Activated naive CD4-positive, alpha-beta T cell treated with anti-CD3 and anti-CD28 coated beads, Interleukin-2, amount 50 U/mL, for 24 hours (primary cell): ENCODE data around the gene EFHD1.
A peak's percentile ranks its signal among the peaks of the same experiment; 100 is the strongest.
"Not testable (repeated sequence)": the region's sequence is repeated elsewhere in the genome, so short reads cannot be mapped to it uniquely, and the experiment has no call there.

ENCODE experiments used
- H3K27ac Mint-ChIP-seq: one replicate; pipeline ENCODE4 v1.8.0; 2021; ENCODE audit warnings: mild to moderate bottlenecking, mixed read lengths
- H3K27me3 Mint-ChIP-seq: one replicate; pipeline ENCODE4 v1.8.0; 2021; ENCODE audit warnings: mixed read lengths
- H3K36me3 Mint-ChIP-seq: one replicate; pipeline ENCODE4 v1.8.0; 2021; ENCODE audit warnings: mixed read lengths
- H3K4me1 Mint-ChIP-seq: one replicate; pipeline ENCODE4 v1.8.0; 2021; ENCODE audit warnings: mixed read lengths
- H3K4me3 Mint-ChIP-seq: one replicate; pipeline ENCODE4 v1.8.0; 2021; ENCODE audit warnings: mild to moderate bottlenecking, mixed read lengths
- H3K9me3 Mint-ChIP-seq: one replicate; pipeline ENCODE4 v1.8.0; 2021; ENCODE audit warnings: mixed read lengths

Gene EFHD1

DNA sequence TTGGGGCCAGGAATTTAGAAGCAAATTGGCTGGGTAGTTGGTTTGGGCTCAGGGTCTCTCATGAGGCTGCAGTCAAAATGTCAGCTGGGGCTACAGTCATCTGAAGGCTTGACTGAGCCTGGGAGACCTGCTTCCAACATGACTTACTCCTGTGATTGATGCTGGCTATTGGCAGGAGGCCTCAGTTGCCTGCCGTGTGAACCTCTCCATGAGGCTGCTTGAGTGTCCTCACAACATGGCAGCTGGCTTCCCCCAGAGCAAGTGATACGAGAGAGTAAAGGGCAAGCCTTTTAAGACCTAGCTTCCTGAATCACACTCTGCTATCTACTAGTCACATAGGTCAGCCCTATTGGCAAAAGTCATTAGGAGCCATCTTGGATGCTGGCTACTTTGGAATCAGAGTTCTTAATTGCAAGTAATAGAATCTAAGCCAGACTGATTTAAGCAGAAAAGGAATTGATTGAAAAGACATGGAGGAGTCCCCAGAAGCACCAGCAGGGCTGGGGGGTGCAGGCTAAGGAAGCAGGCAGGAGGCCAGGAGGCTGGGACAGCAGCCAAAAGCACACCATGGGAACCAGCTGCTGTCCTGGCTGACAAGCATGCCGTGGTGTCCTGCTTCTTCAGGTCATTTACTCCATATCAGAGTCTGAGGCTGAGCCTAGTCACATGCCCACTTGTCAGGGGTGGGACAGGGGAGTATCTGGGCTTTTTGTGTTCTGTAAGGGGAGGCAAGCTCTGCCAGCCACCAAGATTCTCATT, 55.9 kb downstream of the EFHD1 start:
- no peak overlapping the region for H3K4me3 Mint-ChIP-seq
- H3K27me3 Mint-ChIP-seq, result no peaks in the 10 kb centered on the region
- no peaks in the 10 kb centered on the region for H3K9me3 Mint-ChIP-seq
- no peaks in the 10 kb centered on the region for H3K4me1 Mint-ChIP-seq
- H3K27ac Mint-ChIP-seq, result no peak overlapping the region
- no peaks in the 10 kb centered on the region for H3K36me3 Mint-ChIP-seq

DNA sequence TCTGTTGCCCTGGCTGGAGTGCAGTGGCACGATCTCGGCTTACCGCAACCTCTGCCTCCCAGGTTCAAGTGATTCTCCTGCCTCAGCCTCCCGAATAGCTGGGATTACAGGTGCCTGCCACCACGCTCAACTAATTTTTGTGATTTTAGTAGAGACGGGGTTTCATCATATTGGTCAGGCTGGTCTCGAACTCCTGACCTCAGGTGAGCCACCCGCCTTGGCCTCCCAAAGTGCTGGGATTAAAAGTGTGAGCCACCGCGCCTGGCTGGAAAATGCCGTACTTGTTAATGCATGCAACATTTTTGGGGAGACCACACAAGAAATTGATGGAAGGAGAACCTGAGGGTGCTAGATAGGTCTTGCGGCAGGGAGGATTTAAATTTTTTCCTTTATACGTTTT, 57.7 kb downstream of the EFHD1 start:
- H3K9me3 Mint-ChIP-seq, H3K4me3 Mint-ChIP-seq, H3K4me1 Mint-ChIP-seq, H3K36me3 Mint-ChIP-seq, H3K27me3 Mint-ChIP-seq, H3K27ac Mint-ChIP-seq: not testable (repeated sequence)

DNA sequence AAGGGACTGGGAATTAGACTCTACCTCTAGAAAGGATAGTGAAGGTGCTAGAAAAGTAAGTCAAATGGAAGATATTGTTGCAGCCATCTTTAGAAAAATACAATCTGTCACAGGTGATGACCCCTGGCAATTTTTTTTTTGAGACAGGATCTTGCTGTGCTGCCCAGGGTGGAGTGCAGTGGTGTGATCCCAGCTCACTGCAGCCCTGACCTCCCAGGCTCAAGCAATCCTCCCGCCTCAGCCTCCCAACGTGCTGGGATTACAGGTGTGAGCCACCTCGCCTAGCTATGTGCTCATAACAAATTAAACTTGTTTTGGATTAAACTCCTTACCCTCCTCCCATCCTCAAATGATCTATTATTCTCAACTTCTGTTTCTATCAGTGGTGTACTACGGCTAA, 59.9 kb downstream of the EFHD1 start:
- H3K27ac Mint-ChIP-seq, result no peak overlapping the region
- no peaks in the 10 kb centered on the region for H3K9me3 Mint-ChIP-seq
- no peaks in the 10 kb centered on the region for H3K27me3 Mint-ChIP-seq
- H3K4me1 Mint-ChIP-seq, result peaks cover 6% of the 10 kb centered on the region
- H3K4me3 Mint-ChIP-seq, result no peak overlapping the region
- H3K36me3 Mint-ChIP-seq, result no peaks in the 10 kb centered on the region

GRCh38 chr2:232696609-232697058, 63.2 kb downstream of the EFHD1 start:
- H3K4me1 Mint-ChIP-seq, result peaks cover 32% of the 10 kb centered on the region
- no peaks in the 10 kb centered on the region for H3K9me3 Mint-ChIP-seq
- no peaks in the 10 kb centered on the region for H3K27me3 Mint-ChIP-seq
- peak overlapping the region; percentile 93 for H3K4me3 Mint-ChIP-seq
- peaks cover 6% of the 10 kb centered on the region for H3K36me3 Mint-ChIP-seq
- peak overlapping the region; percentile 43 for H3K27ac Mint-ChIP-seq

- Mint-ChIP-seq H3K27ac (peak within 1 kb of the TSS; percentile 43), H3K27me3 (no peaks in the 10 kb centered on the region), H3K36me3 (peaks cover 6% of the 10 kb centered on the region), H3K9me3 (no peaks in the 10 kb centered on the region), H3K4me3 (peak within 1 kb of the TSS; percentile 93), H3K4me1 (peaks cover 36% of the 10 kb centered on the region)
Observed at GRCh38 chr2:232697059-232697806, 63.8 kb downstream of the EFHD1 start, which contains the start of gene GIGYF2. GIGYF2 (plus strand) TSS chr2:232697331; CDS start chr2:232735198, 37,867 bp downstream.

GRCh38 chr2:232697807-232698110, 64.4 kb downstream of the EFHD1 start:
- H3K4me3 Mint-ChIP-seq, result peak overlapping the region; percentile 93
- H3K4me1 Mint-ChIP-seq, result peaks cover 40% of the 10 kb centered on the region
- peak overlapping the region; percentile 8 for H3K27ac Mint-ChIP-seq
- H3K36me3 Mint-ChIP-seq, result peaks cover 6% of the 10 kb centered on the region
- H3K27me3 Mint-ChIP-seq, result no peaks in the 10 kb centered on the region
- H3K9me3 Mint-ChIP-seq, result no peaks in the 10 kb centered on the region

GRCh38 chr2:232698556-232699091, 65.2 kb downstream of the EFHD1 start:
- H3K36me3 Mint-ChIP-seq, result peaks cover 6% of the 10 kb centered on the region
- H3K27ac Mint-ChIP-seq, result peak overlapping the region; percentile 78
- H3K4me3 Mint-ChIP-seq, result peak overlapping the region; percentile 93
- H3K4me1 Mint-ChIP-seq, result peaks cover 48% of the 10 kb centered on the region
- H3K27me3 Mint-ChIP-seq, result no peaks in the 10 kb centered on the region
- no peaks in the 10 kb centered on the region for H3K9me3 Mint-ChIP-seq

DNA sequence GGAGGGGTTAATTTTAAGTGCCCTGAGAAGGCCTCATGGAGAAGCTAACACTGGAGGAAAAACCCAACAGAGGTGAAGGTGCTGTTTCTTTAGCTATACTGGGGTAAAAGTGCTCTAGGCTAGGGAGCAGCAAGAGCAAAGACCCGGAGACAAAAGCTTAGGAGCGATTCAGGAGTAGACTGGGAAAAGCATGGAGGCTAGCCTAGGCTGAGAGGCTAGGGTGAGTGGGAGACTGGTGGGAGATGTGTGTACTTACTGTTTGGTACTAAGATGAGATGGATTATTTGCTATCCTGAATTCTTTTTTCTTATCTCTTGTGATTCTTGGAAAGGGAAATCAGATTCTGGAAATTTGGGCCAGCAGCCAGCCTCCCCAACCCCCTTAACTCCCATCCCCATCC, 65.7 kb downstream of the EFHD1 start:
- peaks cover 53% of the 10 kb centered on the region for H3K4me1 Mint-ChIP-seq
- peak overlapping the region; percentile 93 for H3K4me3 Mint-ChIP-seq
- no peaks in the 10 kb centered on the region for H3K9me3 Mint-ChIP-seq
- no peaks in the 10 kb centered on the region for H3K27me3 Mint-ChIP-seq
- H3K27ac Mint-ChIP-seq, result peak overlapping the region; percentile 78
- H3K36me3 Mint-ChIP-seq, result peaks cover 9% of the 10 kb centered on the region

DNA sequence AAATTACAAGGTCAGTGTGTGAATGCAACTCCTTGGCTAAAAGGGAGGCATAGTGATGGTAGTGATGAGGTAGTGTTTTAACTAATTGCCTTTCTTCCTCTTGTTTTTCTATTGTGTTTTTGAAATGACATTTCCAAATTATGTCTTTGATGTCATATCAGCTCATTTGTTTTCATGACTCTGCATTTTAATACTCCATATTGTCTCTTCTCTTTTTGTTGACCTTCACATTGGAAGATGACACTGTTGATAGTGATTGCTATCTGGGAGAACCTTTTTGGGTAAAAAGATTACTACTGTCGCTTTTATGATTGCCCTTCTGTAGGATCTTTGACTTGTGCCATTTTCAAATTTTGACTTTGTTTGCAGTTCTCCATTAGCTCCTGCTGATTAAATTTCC, 66.8 kb downstream of the EFHD1 start:
- Mint-ChIP-seq H3K9me3 (no peaks in the 10 kb centered on the region), H3K27me3 (no peaks in the 10 kb centered on the region), H3K4me1 (peaks cover 54% of the 10 kb centered on the region), H3K36me3 (peaks cover 13% of the 10 kb centered on the region), H3K27ac (peak overlapping the region; percentile 78), H3K4me3 (peak overlapping the region; percentile 93)

GRCh38 chr2:232707076-232707475, 73.7 kb downstream of the EFHD1 start:
- Mint-ChIP-seq H3K36me3 (peaks cover 17% of the 10 kb centered on the region), H3K4me1 (peaks cover 32% of the 10 kb centered on the region), H3K27ac (no peak overlapping the region), H3K9me3 (no peaks in the 10 kb centered on the region), H3K27me3 (no peaks in the 10 kb centered on the region), H3K4me3 (no peak overlapping the region)

- no peak overlapping the region for H3K4me3 Mint-ChIP-seq
Observed at GRCh38 chr2:232713505-232713904, 80.1 kb downstream of the EFHD1 start.

GRCh38 chr2:232714969-232715368, 81.6 kb downstream of the EFHD1 start:
- no peak overlapping the region for H3K27ac Mint-ChIP-seq
- no peaks in the 10 kb centered on the region for H3K9me3 Mint-ChIP-seq
- H3K27me3 Mint-ChIP-seq, result no peaks in the 10 kb centered on the region
- H3K36me3 Mint-ChIP-seq, result peaks cover 36% of the 10 kb centered on the region
- H3K4me1 Mint-ChIP-seq, result peaks cover 51% of the 10 kb centered on the region
- peak overlapping the region; percentile 20 for H3K4me3 Mint-ChIP-seq

More at GRCh38 chr2:232713505-232713904, 80.1 kb downstream of the EFHD1 start:
- peaks cover 25% of the 10 kb centered on the region for H3K36me3 Mint-ChIP-seq
- no peaks in the 10 kb centered on the region for H3K9me3 Mint-ChIP-seq
- H3K27me3 Mint-ChIP-seq, result no peaks in the 10 kb centered on the region
- H3K4me1 Mint-ChIP-seq, result peaks cover 42% of the 10 kb centered on the region
- no peak overlapping the region for H3K27ac Mint-ChIP-seq

DNA sequence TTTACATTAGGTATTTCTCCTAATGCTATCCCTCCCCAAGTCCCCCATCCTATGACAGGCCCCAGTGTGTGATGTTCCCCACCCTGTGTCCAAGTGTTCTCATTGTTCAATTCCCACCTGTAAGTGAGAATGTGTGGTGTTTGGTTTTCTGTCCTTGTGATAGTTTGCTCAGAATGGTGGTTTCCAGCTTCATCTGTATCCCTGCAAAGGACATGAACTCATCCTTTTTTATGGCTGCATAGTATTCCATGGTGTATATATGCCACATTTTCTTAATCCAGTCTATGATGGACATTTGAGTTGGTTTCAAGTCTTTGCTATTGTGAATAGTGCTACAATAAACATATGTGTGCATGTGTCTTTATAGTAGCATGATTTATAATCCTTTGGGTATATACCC, 86.7 kb downstream of the EFHD1 start:
- H3K9me3 Mint-ChIP-seq, H3K27ac Mint-ChIP-seq, H3K4me3 Mint-ChIP-seq, H3K27me3 Mint-ChIP-seq: not testable (repeated sequence)
- Mint-ChIP-seq H3K4me1 (peaks cover 56% of the 10 kb centered on the region), H3K36me3 (peaks cover 34% of the 10 kb centered on the region)

GRCh38 chr2:232721261-232721660, 87.9 kb downstream of the EFHD1 start:
- no peaks in the 10 kb centered on the region for H3K27me3 Mint-ChIP-seq
- H3K4me3 Mint-ChIP-seq, result no peak overlapping the region
- H3K36me3 Mint-ChIP-seq, result peaks cover 33% of the 10 kb centered on the region
- H3K9me3 Mint-ChIP-seq, result no peaks in the 10 kb centered on the region
- peaks cover 44% of the 10 kb centered on the region for H3K4me1 Mint-ChIP-seq
- peak overlapping the region; percentile 14 for H3K27ac Mint-ChIP-seq

DNA sequence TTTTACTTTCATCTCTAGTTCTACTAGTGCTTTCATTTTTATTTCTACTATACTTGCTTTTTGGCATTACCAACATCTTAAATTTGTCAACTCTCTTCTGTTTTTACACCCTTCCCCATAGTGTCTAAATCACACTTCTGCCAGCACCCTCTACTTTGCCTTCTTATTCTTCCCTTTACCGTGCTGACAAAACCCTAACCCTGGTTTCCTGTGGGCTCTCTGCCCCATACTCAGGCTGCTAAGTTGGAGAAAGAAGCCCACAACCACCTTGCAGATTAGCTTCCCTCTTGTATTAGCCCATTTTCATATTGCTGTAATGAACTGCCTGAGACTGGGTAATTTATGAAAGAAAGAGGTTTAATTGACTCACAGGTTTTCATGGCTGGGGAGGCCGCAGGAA, 88.5 kb downstream of the EFHD1 start:
- Mint-ChIP-seq H3K27me3 (no peaks in the 10 kb centered on the region), H3K36me3 (peaks cover 32% of the 10 kb centered on the region), H3K4me1 (peaks cover 41% of the 10 kb centered on the region), H3K9me3 (no peaks in the 10 kb centered on the region), H3K27ac (peak overlapping the region; percentile 61), H3K4me3 (no peak overlapping the region)

- peaks cover 31% of the 10 kb centered on the region for H3K4me1 Mint-ChIP-seq
- H3K4me3 Mint-ChIP-seq, result no peak overlapping the region
- no peaks in the 10 kb centered on the region for H3K9me3 Mint-ChIP-seq
- H3K27me3 Mint-ChIP-seq, result no peaks in the 10 kb centered on the region
- H3K27ac Mint-ChIP-seq, result no peak overlapping the region
- H3K36me3 Mint-ChIP-seq, result peaks cover 25% of the 10 kb centered on the region
Observed at GRCh38 chr2:232723027-232723426, 89.6 kb downstream of the EFHD1 start.
